ENCODE data around the gene IDI2.

DNA sequence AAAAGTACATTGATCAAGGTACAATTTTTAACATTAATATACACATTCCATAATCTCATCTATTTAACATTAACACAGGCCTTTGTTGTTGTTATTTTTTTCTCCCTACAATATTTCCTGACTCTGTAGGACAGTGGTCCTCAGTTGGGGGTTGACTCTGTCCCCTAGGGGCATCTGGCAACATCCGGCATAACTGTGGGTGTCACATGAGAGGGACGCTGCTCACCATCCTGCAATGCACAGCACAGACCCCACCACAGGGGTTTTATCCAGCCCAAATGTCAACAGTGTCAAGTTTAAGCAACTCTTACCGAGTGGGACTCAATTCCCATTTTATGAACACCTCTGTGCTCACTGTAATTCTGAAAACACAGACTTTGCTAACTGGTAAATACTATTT is 14.5 kb upstream of the IDI2 start:
- TF ChIP-seq, protein P1, sequence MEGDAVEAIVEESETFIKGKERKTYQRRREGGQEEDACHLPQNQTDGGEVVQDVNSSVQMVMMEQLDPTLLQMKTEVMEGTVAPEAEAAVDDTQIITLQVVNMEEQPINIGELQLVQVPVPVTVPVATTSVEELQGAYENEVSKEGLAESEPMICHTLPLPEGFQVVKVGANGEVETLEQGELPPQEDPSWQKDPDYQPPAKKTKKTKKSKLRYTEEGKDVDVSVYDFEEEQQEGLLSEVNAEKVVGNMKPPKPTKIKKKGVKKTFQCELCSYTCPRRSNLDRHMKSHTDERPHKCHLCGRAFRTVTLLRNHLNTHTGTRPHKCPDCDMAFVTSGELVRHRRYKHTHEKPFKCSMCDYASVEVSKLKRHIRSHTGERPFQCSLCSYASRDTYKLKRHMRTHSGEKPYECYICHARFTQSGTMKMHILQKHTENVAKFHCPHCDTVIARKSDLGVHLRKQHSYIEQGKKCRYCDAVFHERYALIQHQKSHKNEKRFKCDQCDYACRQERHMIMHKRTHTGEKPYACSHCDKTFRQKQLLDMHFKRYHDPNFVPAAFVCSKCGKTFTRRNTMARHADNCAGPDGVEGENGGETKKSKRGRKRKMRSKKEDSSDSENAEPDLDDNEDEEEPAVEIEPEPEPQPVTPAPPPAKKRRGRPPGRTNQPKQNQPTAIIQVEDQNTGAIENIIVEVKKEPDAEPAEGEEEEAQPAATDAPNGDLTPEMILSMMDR (IDR thresholded peaks at IDR 0.05 in 4 of 5, conservative IDR thresholded peaks at IDR 0.05 in 1 of 5): no peak
- no peak for TF ChIP-seq POLR2A (IDR thresholded peaks at IDR 0.05)
